SK-N-MC (cell line): Measurements from ENCODE around the gene NBPF4.
"Not testable (repeated sequence)": the region's sequence is repeated elsewhere in the genome, so short reads cannot be mapped to it uniquely, and the experiment has no call there.

Experiments used
- EZH2 ChIP-seq: fragments of 200-600 bp; sonication (generic); IDR thresholded peaks from one replicate; pipeline ENCODE4 v1.6.1; 2017; ENCODE audit warnings: antibody characterized with exemption
- POLR2AphosphoS5 ChIP-seq: IDR thresholded peaks from 2 replicates; pipeline ENCODE4 v1.6.1; 2012; ENCODE audit warnings: mild to moderate bottlenecking, low read depth, low read length, borderline replicate concordance

DNA sequence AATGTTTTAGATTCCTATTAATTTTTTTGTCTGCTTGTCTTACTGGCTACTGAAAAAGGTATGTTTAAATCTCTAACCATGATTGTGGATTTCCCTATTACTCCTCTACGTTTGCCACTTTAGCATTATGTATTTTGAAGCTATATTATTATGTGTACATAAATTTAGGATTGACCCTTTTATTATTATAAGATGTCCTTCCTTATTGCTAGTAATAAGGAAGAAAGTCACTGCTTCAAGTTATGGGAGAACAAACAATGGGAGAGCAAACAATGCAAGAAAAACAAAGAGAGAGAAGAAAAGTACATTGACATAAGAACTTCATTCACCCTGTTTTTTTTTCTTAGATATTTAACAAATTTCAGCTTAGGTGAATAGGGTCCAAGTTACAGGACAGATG lies 23.2 kb upstream of the NBPF4 start:
- not testable (repeated sequence) for TF ChIP-seq EZH2, POLR2AphosphoS5
